ENCODE measurements around the gene MPIG6B. TPM values are rescaled to one million over a fixed set of nuclear protein-coding genes. Genes with fewer than 3 reads are reported as not detected.

MPIG6B gene
- total RNA-seq, 4 donors from 2014 or later = 1.6 to 4.6 (median 4.5) TPM

DNA sequence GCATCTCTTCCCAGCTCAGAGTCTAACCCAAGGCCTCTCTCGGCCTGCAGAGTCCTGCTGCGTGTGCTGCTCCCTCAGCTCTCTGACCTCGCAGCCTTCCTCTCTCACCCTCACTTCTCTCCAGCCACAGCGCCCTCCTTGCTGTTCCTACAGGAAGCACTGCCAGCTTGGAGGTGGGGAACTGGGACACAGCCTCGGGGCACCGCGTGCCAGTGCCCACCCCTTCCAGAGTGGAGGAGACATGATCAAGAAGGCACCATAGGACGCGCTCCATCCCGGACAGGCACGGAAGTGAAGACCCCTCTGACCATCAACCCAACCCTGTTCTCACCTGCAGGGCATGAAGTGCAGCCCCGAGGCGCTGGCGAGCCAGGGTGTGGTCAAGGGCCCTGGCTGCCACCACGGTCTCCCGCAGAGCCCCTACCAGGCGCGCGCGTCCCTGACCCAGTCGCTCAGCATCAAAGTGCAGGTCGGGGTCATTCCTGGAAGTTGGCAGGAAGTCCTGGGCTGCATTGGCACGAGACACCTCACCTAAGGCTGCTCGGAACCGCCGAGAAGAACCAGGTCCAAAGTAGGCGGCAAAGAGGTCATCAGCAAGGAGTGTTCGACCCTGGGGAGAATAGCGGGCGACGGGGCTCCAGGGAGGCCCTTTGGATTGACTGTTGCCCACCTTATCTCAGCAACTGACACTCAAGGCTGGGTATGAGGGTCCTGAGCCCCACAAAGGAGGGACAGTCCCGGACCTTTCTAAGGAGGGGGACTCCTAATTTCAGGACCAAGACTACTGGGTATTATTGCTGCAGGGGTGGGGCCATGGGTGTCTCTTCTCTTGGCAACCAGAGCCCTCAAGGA lies 52.7 kb downstream of the MPIG6B start:
- 89% methylated on average over 14 of the region's 32 CpGs for WGBS
- H3K27ac ChIP-seq = peak overlapping the region; percentile 9
- no peaks in the 10 kb centered on the region for H3K27me3 ChIP-seq
- H3K9me3 ChIP-seq = no peaks in the 10 kb centered on the region
- DNase-seq (ENCODE audit: low spot score in 2 of 2) = no peak
- no peak for TF ChIP-seq POLR2AphosphoS5 (IDR thresholded peaks at IDR 0.05)
- no peak for TF ChIP-seq CTCF (IDR thresholded peaks at IDR 0.05)
- no peak for TF ChIP-seq POLR2A (IDR thresholded peaks at IDR 0.05)
- no peak for TF ChIP-seq EP300 (IDR thresholded peaks at IDR 0.05)
- peaks cover 24% of the 10 kb centered on the region for H3K4me1 ChIP-seq
- H3K36me3 ChIP-seq = peaks cover 24% of the 10 kb centered on the region
- no peak overlapping the region for H3K4me3 ChIP-seq

Other genes with a start within 250 kb of the MPIG6B start
- gene MICB, start 225.2 kb upstream of the MPIG6B start, total RNA-seq = 1 to 10 TPM in 3 of 4 donors, under 1 TPM in 1; 0.26 to 2.4 (median 2.1) TPM
- not detected for gene MCCD1, start 194.4 kb upstream of the MPIG6B start, total RNA-seq
- 100 to 1,000 TPM; 254 to 449 (median 281) TPM for gene DDX39B, start 181.4 kb upstream of the MPIG6B start, total RNA-seq
- gene ATP6V1G2, start 176.8 kb upstream of the MPIG6B start, total RNA-seq = 1 to 10 TPM in 2 of 4 donors, under 1 TPM in 1, not detected in 1; 0.64 to 1.6 (median 1.4) TPM
- gene NFKBIL1, start 175.8 kb upstream of the MPIG6B start, total RNA-seq = 10 to 100 TPM; 23.6 to 29.5 (median 25.7) TPM
- gene LTA, start 151.1 kb upstream of the MPIG6B start, total RNA-seq = under 1 TPM in 1 of 4 donors, not detected in 3; 0.47 TPM
- 1 to 10 TPM; 1.0 to 6.4 (median 3.3) TPM for gene TNF, start 147.8 kb upstream of the MPIG6B start, total RNA-seq
- not detected for gene LTB, start 140.9 kb upstream of the MPIG6B start, total RNA-seq
- 10 to 100 TPM in 1 of 4 donors, 1 to 10 TPM in 3; 3.7 to 72.9 (median 6.7) TPM for gene LST1, start 137.1 kb upstream of the MPIG6B start, total RNA-seq
- not detected for gene NCR3, start 130.4 kb upstream of the MPIG6B start, total RNA-seq
- gene AIF1, start 108.1 kb upstream of the MPIG6B start, total RNA-seq = 10 to 100 TPM in 1 of 4 donors, 1 to 10 TPM in 3; 2.6 to 16.3 (median 5.8) TPM
- 100 to 1,000 TPM; 100 to 163 (median 113) TPM for gene PRRC2A, start 102.7 kb upstream of the MPIG6B start, total RNA-seq
- 100 to 1,000 TPM; 239 to 360 (median 309) TPM for gene BAG6, start 70.7 kb upstream of the MPIG6B start, total RNA-seq
- 1 to 10 TPM; 2.8 to 8.3 (median 6.1) TPM for gene APOM, start 67.5 kb upstream of the MPIG6B start, total RNA-seq
- gene C6orf47, start 62.6 kb upstream of the MPIG6B start, total RNA-seq = 10 to 100 TPM; 31.6 to 41.0 (median 38.1) TPM
- gene GPANK1, start 58.4 kb upstream of the MPIG6B start, total RNA-seq = 10 to 100 TPM; 15.0 to 22.6 (median 20.1) TPM
- gene CSNK2B, start 57.3 kb upstream of the MPIG6B start, total RNA-seq = 100 to 1,000 TPM; 381 to 429 (median 403) TPM
- 10 to 100 TPM; 11.4 to 63.7 (median 13.9) TPM for gene LY6G5B, start 53.4 kb upstream of the MPIG6B start, total RNA-seq
- gene LY6G5C, start 42.3 kb upstream of the MPIG6B start, total RNA-seq = 1 to 10 TPM in 1 of 4 donors, under 1 TPM in 1, not detected in 2; 0.73 to 5.1 TPM
- 10 to 100 TPM; 49.4 to 68.2 (median 57.3) TPM for gene ABHD16A, start 20.0 kb upstream of the MPIG6B start, total RNA-seq
- not detected for gene LY6G6F, start 16.5 kb upstream of the MPIG6B start, total RNA-seq
- 10 to 100 TPM in 1 of 4 donors, 1 to 10 TPM in 1, not detected in 2; 5.5 to 30.8 TPM for gene LY6G6D, start 8.0 kb upstream of the MPIG6B start, total RNA-seq
- gene LY6G6C, start 1.6 kb upstream of the MPIG6B start, total RNA-seq = 100 to 1,000 TPM in 3 of 4 donors, 10 to 100 TPM in 1; 80.0 to 376 (median 338) TPM
- 10 to 100 TPM; 66.8 to 84.2 (median 68.3) TPM for gene DDAH2, start 5.9 kb downstream of the MPIG6B start, total RNA-seq
- gene CLIC1, start 13.2 kb downstream of the MPIG6B start, total RNA-seq = 100 to 1,000 TPM; 239 to 420 (median 333) TPM
- 10 to 100 TPM; 12.6 to 60.1 (median 17.2) TPM for gene MSH5, start 16.6 kb downstream of the MPIG6B start, total RNA-seq
- gene SAPCD1, start 39.3 kb downstream of the MPIG6B start, total RNA-seq = 10 to 100 TPM in 3 of 4 donors, 1 to 10 TPM in 1; 9.3 to 42.2 (median 20.3) TPM
- 1 to 10 TPM; 1.3 to 3.3 (median 2.3) TPM for gene VWA7, start 54.0 kb downstream of the MPIG6B start, total RNA-seq
- gene VARS1, start 72.4 kb downstream of the MPIG6B start, total RNA-seq = 10 to 100 TPM; 48.8 to 60.0 (median 59.1) TPM
- gene LSM2, start 83.6 kb downstream of the MPIG6B start, total RNA-seq = 10 to 100 TPM; 21.7 to 39.5 (median 30.2) TPM
- gene HSPA1L, start 91.9 kb downstream of the MPIG6B start, total RNA-seq = 1 to 10 TPM in 3 of 4 donors, under 1 TPM in 1; 0.83 to 3.1 (median 1.8) TPM
- gene HSPA1A, start 92.2 kb downstream of the MPIG6B start, total RNA-seq = 100 to 1,000 TPM; 200 to 464 (median 408) TPM
- gene HSPA1B, start 104.4 kb downstream of the MPIG6B start, total RNA-seq = 100 to 1,000 TPM; 243 to 686 (median 558) TPM
- gene NEU1, start 139.4 kb downstream of the MPIG6B start, total RNA-seq = 10 to 100 TPM; 22.2 to 42.7 (median 39.8) TPM
- 1 to 10 TPM; 1.4 to 7.4 (median 4.1) TPM for gene SLC44A4, start 155.6 kb downstream of the MPIG6B start, total RNA-seq
- 10 to 100 TPM; 38.7 to 48.9 (median 42.9) TPM for gene EHMT2, start 174.3 kb downstream of the MPIG6B start, total RNA-seq
- 1 to 10 TPM in 3 of 4 donors, under 1 TPM in 1; 0.49 to 2.6 (median 1.5) TPM for gene ZBTB12, start 178.7 kb downstream of the MPIG6B start, total RNA-seq
- 1 to 10 TPM; 2.6 to 6.4 (median 4.1) TPM for gene C2, start 204.3 kb downstream of the MPIG6B start, total RNA-seq
- gene CFB, start 222.7 kb downstream of the MPIG6B start, total RNA-seq = 1 to 10 TPM; 3.7 to 6.8 (median 5.1) TPM
- gene NELFE, start 235.6 kb downstream of the MPIG6B start, total RNA-seq = 10 to 100 TPM; 56.7 to 72.1 (median 65.8) TPM
- 10 to 100 TPM; 31.3 to 60.4 (median 49.3) TPM for gene SKIC2, start 235.8 kb downstream of the MPIG6B start, total RNA-seq
- gene DXO, start 248.8 kb downstream of the MPIG6B start, total RNA-seq = 10 to 100 TPM; 13.1 to 25.3 (median 16.4) TPM

Data from suprapubic skin (tissue), 4 donors.